HepG2 (cell line): Measurements from ENCODE around the gene PCNA. TPM values are rescaled to one million over a fixed set of nuclear protein-coding genes. Genes with fewer than 3 reads are reported as not detected.

Experiments
- ATAC-seq: fragments of 200-7000 bp; cut with Tn5 transposase; 3 replicates; pipeline ENCODE4 v1.9.1; 2020; ENCODE audit warnings: mild to moderate bottlenecking, moderate library complexity
- BruUV-seq: library from RNA; stranded (reverse); fragments of 400-500 nt; replicated peaks from 2 replicates; lab custom pipeline; 2021; lab: Mats Ljungman, UMichigan
- CTCF ChIA-PET: fragments of 300-600 bp; formaldehyde crosslinking; extraction: SDS; loops from one replicate; lab custom pipeline; 2021; ENCODE audit warnings: low total read pairs, inconsistent platforms, low intra/inter-chr PET ratio; lab: Yijun Ruan, JAX
- POLR2A ChIA-PET: fragments of 350-600 bp; sonication (Branson Sonifier 250); formaldehyde crosslinking; loops from one replicate; lab custom pipeline; 2020; ENCODE audit warnings: antibody characterized with exemption, inconsistent platforms; lab: Yijun Ruan, JAX
- DNase-seq: peaks from one replicate; pipeline ENCODE4 v3.0.0-alpha.2; 2015; ENCODE audit warnings: low spot score
- FAIRE-seq: peaks from 3 replicates; lab custom pipeline; 2011; peaks lifted over from hg19 to GRCh38; lab: Jason Lieb, UNC
- H2AFZ ChIP-seq: one replicate; pipeline ENCODE4 v1.6.1; 2011; ENCODE audit warnings: low read length, inconsistent platforms
- H3K27ac ChIP-seq: fragments of 300-600 bp; 3 replicates; pipeline ENCODE4 v1.8.0; 2011; ENCODE audit warnings: mixed run types, mild to moderate bottlenecking, mixed read lengths, low read length, inconsistent platforms; ENCODE audit not compliant: insufficient read depth; ENCODE audit errors: extremely low read length
- H3K27me3 ChIP-seq, 2 experiments: fragments of 200-600 bp in 1 of 2; 2 replicates in 1 of 2; 3 replicates in 1 of 2; pipeline versions ENCODE4 v1.6.0 to v1.8.0; 2011; ENCODE audit warnings: low read length in 2 of 2, mild to moderate bottlenecking in 2 of 2, moderate library complexity in 2 of 2, inconsistent platforms in 1 of 2; ENCODE audit not compliant: insufficient read depth in 2 of 2, control insufficient read depth in 1 of 2
- H3K36me3 ChIP-seq, 2 experiments: fragments of 200-600 bp in 1 of 2; replicated peaks in 1 of 2; 2 replicates in 1 of 2; 3 replicates in 1 of 2; pipeline versions ENCODE4 v1.5.1 to v1.8.0; 2011; ENCODE audit warnings: low read length in 2 of 2, inconsistent platforms in 1 of 2; ENCODE audit not compliant: insufficient read depth in 2 of 2, control insufficient read depth in 1 of 2
- H3K4me1 ChIP-seq: 2 replicates; pipeline ENCODE4 v1.5.1; 2012; ENCODE audit warnings: low read length, inconsistent platforms; ENCODE audit not compliant: insufficient read depth
- H3K4me2 ChIP-seq: 2 replicates; pipeline ENCODE4 v1.6.0; 2011; ENCODE audit warnings: low read depth, low read length, inconsistent platforms
- H3K4me3 ChIP-seq, 3 experiments: fragments of 200-600 bp in 1 of 3; sonication (generic), shearing (Covaris generic) in 1 of 3; replicated peaks in 1 of 3; 2 replicates each; pipeline ENCODE4 v1.5.1; 2011 to 2016; ENCODE audit warnings: low read length in 3 of 3, inconsistent platforms in 2 of 3, low read depth in 2 of 3, mild to moderate bottlenecking in 2 of 3, control low read depth in 1 of 3, mixed read lengths in 1 of 3; ENCODE audit not compliant: insufficient read depth in 1 of 3
- H3K79me2 ChIP-seq: one replicate; pipeline ENCODE4 v1.6.1; 2011; ENCODE audit warnings: low read length, inconsistent platforms; ENCODE audit not compliant: insufficient read depth
- H3K9ac ChIP-seq: 2 replicates; pipeline ENCODE4 v1.6.0; 2011; ENCODE audit warnings: mild to moderate bottlenecking, low read depth, low read length, inconsistent platforms; ENCODE audit not compliant: insufficient read depth
- H3K9me3 ChIP-seq: 2 replicates; pipeline ENCODE4 v1.5.1; 2012; ENCODE audit warnings: mild to moderate bottlenecking, low read length
- H4K20me1 ChIP-seq: 2 replicates; pipeline ENCODE4 v1.6.0; 2011; ENCODE audit warnings: inconsistent platforms, mild to moderate bottlenecking, low read length, moderate library complexity; ENCODE audit not compliant: insufficient read depth
- ATF7 ChIP-seq, 2 experiments: fragments of 450-650 bp in 1 of 2; sonication (generic) in 1 of 2; formaldehyde crosslinking in 1 of 2; IDR thresholded peaks; 2 replicates each; pipeline versions ENCODE4 v1.4.0 to v1.6.1; 2016 to 2020; ENCODE audit warnings: antibody characterized with exemption in 1 of 2, mild to moderate bottlenecking in 1 of 2, missing genetic modification reagents in 1 of 2
- CHD4 ChIP-seq: fragments of 200-600 bp; sonication (generic); IDR thresholded peaks from 2 replicates; pipeline ENCODE4 v1.7.0; 2017; ENCODE audit warnings: mild to moderate bottlenecking, low read length, borderline replicate concordance
- CSRNP2 ChIP-seq: sonication (generic); formaldehyde crosslinking; conservative IDR thresholded peaks from 2 replicates; pipeline ENCODE4 v1.8.0; 2022; ENCODE audit warnings: low read depth, missing genetic modification reagents
- MED1 ChIP-seq: sonication (generic); formaldehyde crosslinking; IDR thresholded peaks from 2 replicates; pipeline ENCODE4 v1.4.0; 2020; ENCODE audit warnings: missing genetic modification reagents
- NCOA2 ChIP-seq: sonication (generic); formaldehyde crosslinking; IDR thresholded peaks from 2 replicates; pipeline ENCODE4 v1.8.0; 2022; ENCODE audit warnings: inconsistent platforms
- PHF8 ChIP-seq: sonication (generic); formaldehyde crosslinking; IDR thresholded peaks from 2 replicates; pipeline ENCODE4 v1.5.0; 2020; ENCODE audit warnings: missing genetic modification reagents
- RFX5 ChIP-seq: IDR thresholded peaks from 2 replicates; pipeline ENCODE4 v1.6.1; 2011; ENCODE audit warnings: low read depth, low read length, improper control_type of control experiment
- SCMH1 ChIP-seq: sonication (generic); formaldehyde crosslinking; IDR thresholded peaks from 2 replicates; pipeline ENCODE4 v1.9.0; 2021; ENCODE audit warnings: missing genetic modification reagents, mild to moderate bottlenecking, borderline replicate concordance
- ZMYM3 ChIP-seq: sonication (generic); formaldehyde crosslinking; IDR thresholded peaks from 2 replicates; pipeline ENCODE4 v1.5.1; 2020; ENCODE audit warnings: mild to moderate bottlenecking, missing genetic modification reagents
- ZNF276 ChIP-seq: sonication (generic); formaldehyde crosslinking; IDR thresholded peaks from 2 replicates; pipeline ENCODE4 v1.4.0; 2020; ENCODE audit warnings: mild to moderate bottlenecking, low read depth, missing genetic modification reagents
- ZNF383 ChIP-seq: sonication (generic); formaldehyde crosslinking; IDR thresholded peaks from 2 replicates; pipeline ENCODE4 v1.4.0; 2020; ENCODE audit warnings: missing genetic modification reagents, mild to moderate bottlenecking, borderline replicate concordance
- ZNF431 ChIP-seq: sonication (generic); formaldehyde crosslinking; IDR thresholded peaks from 2 replicates; pipeline ENCODE4 v1.9.0; 2022; ENCODE audit warnings: missing genetic modification reagents, low read depth, mild to moderate bottlenecking, borderline replicate concordance
- ZNF546 ChIP-seq: sonication (generic); formaldehyde crosslinking; conservative IDR thresholded peaks from 2 replicates; pipeline ENCODE4 v1.8.1; 2023; ENCODE audit warnings: mild to moderate bottlenecking, missing genetic modification reagents
- ZNF567 ChIP-seq: sonication (generic); formaldehyde crosslinking; IDR thresholded peaks from 2 replicates; pipeline ENCODE4 v1.8.1; 2023; ENCODE audit warnings: mild to moderate bottlenecking, missing genetic modification reagents, borderline replicate concordance
- ZNF629 ChIP-seq: sonication (generic); formaldehyde crosslinking; conservative IDR thresholded peaks from 2 replicates; pipeline ENCODE4 v1.5.0; 2020; ENCODE audit warnings: missing genetic modification reagents
- WGBS: methylation state at CpG from one replicate; pipeline ENCODE4 v1.1.6; 2017; ENCODE audit warnings: low lambda C conversion rate; 5-methylcytosine and 5-hydroxymethylcytosine counted together
- in situ Hi-C: cut with HindIII; loops from 2 replicates; pipeline ENCODE4 v1.10.0; 2017; ENCODE audit warnings: low pct_unique_long_range_greater_than_20kb; ENCODE audit not compliant: extremely low pct_ligation_motif_present
- intact Hi-C: fragments of 100-400 bp; cut with micrococcal nuclease; formaldehyde crosslinking; loops from one replicate; pipeline ENCODE4 v1.10.0; 2022; ENCODE audit not compliant: unreplicated experiment
- polyA plus RNA-seq, 8 experiments: library from polyadenylated mRNA; depleted of rRNA in 3 of 8; stranded (reverse) in 7 of 8; unstranded in 1 of 8; fragments of >200 nt; fragmentation: Illumina TruSeq in 4 of 8; extraction: Trizol in 4 of 8; gene quantifications; 2 replicates each; pipeline versions ENCODE4 v1.2.1 to v1.2.3, GENCODE V29; 2011 to 2016; ENCODE audit warnings: low read depth in 4 of 8, missing spikeins in 1 of 8, mixed read lengths in 1 of 8; ENCODE audit not compliant: insufficient read depth in 1 of 8
- total RNA-seq, 5 experiments: library from RNA; depleted of rRNA; stranded (reverse); fragments of >200 nt; fragmentation: Illumina TruSeq; extraction: Trizol; gene quantifications; 2 replicates each; pipeline ENCODE4 v1.2.3, GENCODE V29; 2016; ENCODE audit warnings: low read depth in 1 of 5
- TF ChIP-seq, protein P1 (sequence below): sonication (generic); formaldehyde crosslinking; IDR thresholded peaks from 2 replicates; pipeline ENCODE4 v1.5.0; 2020; ENCODE audit warnings: mild to moderate bottlenecking, missing genetic modification reagents
- TF ChIP-seq, protein P2 (sequence below): sonication (generic); formaldehyde crosslinking; conservative IDR thresholded peaks from 2 replicates; pipeline ENCODE4 v1.8.0; 2022; ENCODE audit warnings: missing genetic modification reagents

Gene PCNA
- total and polyA plus RNA-seq, 2 of the 13 experiments (the other 11 are each of a cell fraction or from before 2014, with no cell fraction given) = 229 to 655 TPM

DNA sequence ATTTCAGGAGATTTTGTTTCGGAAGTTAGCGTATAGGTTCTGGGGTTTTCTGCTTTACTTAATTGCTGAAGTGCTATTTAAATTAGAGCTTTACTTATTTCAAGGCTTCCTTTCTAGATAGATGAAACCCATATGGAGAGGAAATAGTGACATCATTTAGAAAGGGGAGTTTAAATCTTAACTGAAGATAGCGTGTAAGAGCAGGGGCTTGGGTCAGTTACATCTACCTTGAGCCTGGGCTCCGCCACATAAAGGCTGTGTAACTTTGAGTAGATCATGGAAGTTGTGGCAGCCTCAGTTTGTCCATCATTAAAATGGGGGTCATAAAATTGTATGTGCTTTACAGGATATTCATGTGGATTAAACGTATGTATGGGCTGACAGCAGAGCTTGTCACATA, 11.7 kb upstream of the PCNA start:
- no peak overlapping the region for H3K4me2 ChIP-seq
- DNase-seq = no peak
- no peak for FAIRE-seq
- H3K36me3 ChIP-seq = peaks cover 0 to 18% of the 10 kb centered on the region in 2 experiments; a peak in 4 of 5 replicates
- no peak overlapping the region for H3K4me3 ChIP-seq
- H3K27ac ChIP-seq = no peak overlapping the region
- POLR2A ChIA-PET = interaction anchor here (1.7 kb wide), 1 partner anchor 11 kb away, joined by 8 read pairs; the partner anchor contains the start of gene PCNA
- H3K79me2 ChIP-seq = peaks cover 85% of the 10 kb centered on the region
- CTCF ChIA-PET = no interaction called here
- intact Hi-C loops = no loop called here
- H3K27me3 ChIP-seq = no peaks in the 10 kb centered on the region; a peak in 1 of 5 replicates
- in situ Hi-C loops = no loop called here
- H3K9me3 ChIP-seq = no peaks in the 10 kb centered on the region
- H3K4me1 ChIP-seq = peaks cover 34% of the 10 kb centered on the region
- H3K9ac ChIP-seq = no peak overlapping the region
- no peak for ATAC-seq
- no TSS peak for BruUV-seq
- 99% methylated on average over 5 of the region's 5 CpGs for WGBS
- H2AFZ ChIP-seq = no peak overlapping the region
- H4K20me1 ChIP-seq = peaks cover 7% of the 10 kb centered on the region
- no peak for TF ChIP-seq CSRNP2
- no peak for TF ChIP-seq SCMH1 (CRISPR knock-in tag)
- TF ChIP-seq ZNF629 (CRISPR knock-in tag) = peak; percentile 94
- no peak for TF ChIP-seq ZNF276 (CRISPR knock-in tag)
- TF ChIP-seq, protein P1, sequence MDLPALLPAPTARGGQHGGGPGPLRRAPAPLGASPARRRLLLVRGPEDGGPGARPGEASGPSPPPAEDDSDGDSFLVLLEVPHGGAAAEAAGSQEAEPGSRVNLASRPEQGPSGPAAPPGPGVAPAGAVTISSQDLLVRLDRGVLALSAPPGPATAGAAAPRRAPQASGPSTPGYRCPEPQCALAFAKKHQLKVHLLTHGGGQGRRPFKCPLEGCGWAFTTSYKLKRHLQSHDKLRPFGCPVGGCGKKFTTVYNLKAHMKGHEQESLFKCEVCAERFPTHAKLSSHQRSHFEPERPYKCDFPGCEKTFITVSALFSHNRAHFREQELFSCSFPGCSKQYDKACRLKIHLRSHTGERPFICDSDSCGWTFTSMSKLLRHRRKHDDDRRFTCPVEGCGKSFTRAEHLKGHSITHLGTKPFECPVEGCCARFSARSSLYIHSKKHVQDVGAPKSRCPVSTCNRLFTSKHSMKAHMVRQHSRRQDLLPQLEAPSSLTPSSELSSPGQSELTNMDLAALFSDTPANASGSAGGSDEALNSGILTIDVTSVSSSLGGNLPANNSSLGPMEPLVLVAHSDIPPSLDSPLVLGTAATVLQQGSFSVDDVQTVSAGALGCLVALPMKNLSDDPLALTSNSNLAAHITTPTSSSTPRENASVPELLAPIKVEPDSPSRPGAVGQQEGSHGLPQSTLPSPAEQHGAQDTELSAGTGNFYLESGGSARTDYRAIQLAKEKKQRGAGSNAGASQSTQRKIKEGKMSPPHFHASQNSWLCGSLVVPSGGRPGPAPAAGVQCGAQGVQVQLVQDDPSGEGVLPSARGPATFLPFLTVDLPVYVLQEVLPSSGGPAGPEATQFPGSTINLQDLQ (CRISPR knock-in tag) = no peak
- TF ChIP-seq ZNF546 (CRISPR knock-in tag) = no peak
- TF ChIP-seq ZNF567 (CRISPR knock-in tag) = no peak
- TF ChIP-seq NCOA2 (CRISPR knock-in tag) = no peak
- peak; percentile 69; the same call in 1 of the 2 replicates for TF ChIP-seq ZMYM3 (CRISPR knock-in tag)
- no peak for TF ChIP-seq ZNF383 (CRISPR knock-in tag)
- TF ChIP-seq, protein P2, sequence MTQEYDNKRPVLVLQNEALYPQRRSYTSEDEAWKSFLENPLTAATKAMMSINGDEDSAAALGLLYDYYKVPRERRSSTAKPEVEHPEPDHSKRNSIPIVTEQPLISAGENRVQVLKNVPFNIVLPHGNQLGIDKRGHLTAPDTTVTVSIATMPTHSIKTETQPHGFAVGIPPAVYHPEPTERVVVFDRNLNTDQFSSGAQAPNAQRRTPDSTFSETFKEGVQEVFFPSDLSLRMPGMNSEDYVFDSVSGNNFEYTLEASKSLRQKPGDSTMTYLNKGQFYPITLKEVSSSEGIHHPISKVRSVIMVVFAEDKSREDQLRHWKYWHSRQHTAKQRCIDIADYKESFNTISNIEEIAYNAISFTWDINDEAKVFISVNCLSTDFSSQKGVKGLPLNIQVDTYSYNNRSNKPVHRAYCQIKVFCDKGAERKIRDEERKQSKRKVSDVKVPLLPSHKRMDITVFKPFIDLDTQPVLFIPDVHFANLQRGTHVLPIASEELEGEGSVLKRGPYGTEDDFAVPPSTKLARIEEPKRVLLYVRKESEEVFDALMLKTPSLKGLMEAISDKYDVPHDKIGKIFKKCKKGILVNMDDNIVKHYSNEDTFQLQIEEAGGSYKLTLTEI (CRISPR knock-in tag) = no peak
- no peak for TF ChIP-seq RFX5
- TF ChIP-seq MED1 (CRISPR knock-in tag) = no peak
- peak; percentile 68 for TF ChIP-seq ATF7 (IDR thresholded peaks at IDR 0.05)
- no peak for TF ChIP-seq ATF7 (CRISPR knock-in tag; IDR thresholded peaks at IDR 0.05)
- peak; percentile 79; the same call in 1 of the 2 replicates for TF ChIP-seq CHD4
- TF ChIP-seq PHF8 (CRISPR knock-in tag) = no peak
- TF ChIP-seq ZNF431 = no peak
